Activated CD8-positive, alpha-beta memory T cell treated with anti-CD3 and anti-CD28 coated beads, Interleukin-2, amount 50 U/mL, for 4 hours (primary cell): ENCODE results near the gene DNAJC25.
"Not testable (repeated sequence)": the region's sequence is repeated elsewhere in the genome, so short reads cannot be mapped to it uniquely, and the experiment has no call there.

Experiments used
- DNase-seq: peaks from one replicate; pipeline ENCODE4 v3.0.0-alpha.2; 2020

Gene DNAJC25

GRCh38 chr9:111631214-111631971 is at the start of gene DNAJC25:
Gene DNAJC25, plus strand, starts transcription at chr9:111631334. Its CDS starts 74 bp downstream, at chr9:111631408.
- peak; percentile 94 for DNase-seq

- no peak for DNase-seq
Observed at GRCh38 chr9:111582888-111583287, 48.2 kb upstream of the DNAJC25 start.

GRCh38 chr9:111586378-111586777 is 44.8 kb upstream of the DNAJC25 start:
- no peak for DNase-seq

- no peak for DNase-seq
Observed at GRCh38 chr9:111588846-111589245, 42.3 kb upstream of the DNAJC25 start.

DNA sequence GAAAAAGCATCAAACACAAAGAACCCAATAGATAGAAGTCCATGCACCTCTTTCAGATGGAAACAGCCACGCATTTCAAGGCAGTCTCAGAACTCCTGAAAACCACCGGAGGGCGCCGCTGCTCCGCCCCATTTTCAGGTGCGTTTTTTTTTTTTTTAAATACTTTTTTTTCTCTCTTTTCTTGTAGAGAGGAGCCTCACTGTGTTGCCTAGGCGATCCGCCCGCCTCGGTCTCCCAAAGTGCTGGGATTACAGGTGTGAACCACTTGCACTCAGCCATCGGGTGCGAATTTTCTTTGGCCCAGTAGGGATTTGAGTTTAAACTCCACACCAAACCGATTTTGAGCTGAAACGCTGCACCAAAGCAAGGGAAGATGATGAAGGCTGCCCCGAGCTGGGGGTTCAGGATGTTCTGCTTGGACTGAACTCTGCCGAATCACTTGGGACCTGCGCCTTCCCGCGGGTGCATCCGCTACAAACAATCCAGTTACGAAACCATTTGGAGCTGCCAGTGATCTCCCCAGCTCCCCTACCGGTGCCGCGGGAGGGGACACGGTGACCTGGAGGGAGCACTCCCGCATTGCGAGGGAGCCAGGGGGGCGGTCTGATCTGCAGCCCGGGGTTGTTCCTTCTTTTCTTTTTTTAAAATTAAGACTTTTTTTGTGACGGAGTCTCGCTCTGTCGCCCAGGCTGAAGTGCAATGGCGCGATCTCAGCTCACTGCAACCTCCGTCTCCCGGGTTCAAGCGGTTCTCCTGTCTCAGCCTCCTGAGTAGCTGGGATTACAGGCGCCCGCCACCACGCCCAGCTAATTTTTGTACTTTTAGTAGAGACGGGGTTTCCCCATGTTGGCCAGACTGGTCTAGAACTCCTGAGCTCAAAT is 33.0 kb upstream of the DNAJC25 start:
- DNase-seq, result peak; percentile 63

GRCh38 chr9:111598733-111599091 is 32.4 kb upstream of the DNAJC25 start:
- no peak for DNase-seq

- peak; percentile 16 for DNase-seq
Observed at GRCh38 chr9:111599092-111599954, 31.8 kb upstream of the DNAJC25 start, which contains the start of gene PTGR1. Gene PTGR1, minus strand, starts transcription at chr9:111599647. Its CDS starts 2,225 bp downstream, at chr9:111597422.

- DNase-seq, result no peak
Observed at GRCh38 chr9:111599955-111600343, 31.2 kb upstream of the DNAJC25 start.

DNA sequence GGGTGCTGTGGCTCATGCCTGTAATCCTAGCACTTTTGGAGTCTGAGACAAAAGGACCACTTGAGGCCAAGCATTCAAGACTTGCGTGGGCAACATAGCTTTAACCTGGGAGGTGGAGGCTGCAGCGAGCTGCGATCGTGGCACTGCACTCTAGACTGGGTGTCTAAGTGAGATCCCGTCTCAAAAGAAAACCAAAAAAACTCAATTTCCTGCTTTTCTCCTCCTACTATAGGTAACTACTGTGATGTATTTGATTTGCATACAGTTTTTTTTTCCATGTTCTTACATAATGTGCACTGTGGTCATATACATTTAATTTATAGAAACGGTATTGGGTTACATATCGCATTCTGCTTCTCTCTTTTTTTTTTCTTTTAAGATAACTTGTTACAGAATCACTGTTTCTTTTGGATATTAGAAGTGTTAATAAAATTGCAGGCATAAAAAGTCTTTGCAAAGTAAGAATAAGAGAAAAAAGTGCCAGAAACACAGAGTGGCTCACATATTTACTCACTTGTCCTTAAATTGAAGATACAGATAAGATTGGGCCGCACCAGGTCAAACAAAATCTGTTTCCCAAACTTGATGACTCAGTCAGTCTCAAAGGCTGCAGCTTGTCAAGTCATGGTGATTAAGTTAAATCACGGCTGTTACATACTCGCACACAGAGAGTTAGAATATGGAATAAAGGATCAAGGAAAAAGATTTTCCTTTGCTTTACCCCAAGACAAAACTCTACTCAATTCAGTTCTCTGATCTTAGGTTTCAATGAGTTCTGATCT is 29.7 kb upstream of the DNAJC25 start:
- no peak for DNase-seq

GRCh38 chr9:111603041-111603440 is 28.1 kb upstream of the DNAJC25 start:
- DNase-seq, result no peak

- no peak for DNase-seq
Observed at GRCh38 chr9:111604054-111604615, 27.0 kb upstream of the DNAJC25 start.

GRCh38 chr9:111605041-111605559 is 26.0 kb upstream of the DNAJC25 start:
- DNase-seq, result no peak

GRCh38 chr9:111610149-111610548 is 21.0 kb upstream of the DNAJC25 start:
- DNase-seq, result no peak

- no peak for DNase-seq
Observed at GRCh38 chr9:111610845-111611244, 20.3 kb upstream of the DNAJC25 start.

DNA sequence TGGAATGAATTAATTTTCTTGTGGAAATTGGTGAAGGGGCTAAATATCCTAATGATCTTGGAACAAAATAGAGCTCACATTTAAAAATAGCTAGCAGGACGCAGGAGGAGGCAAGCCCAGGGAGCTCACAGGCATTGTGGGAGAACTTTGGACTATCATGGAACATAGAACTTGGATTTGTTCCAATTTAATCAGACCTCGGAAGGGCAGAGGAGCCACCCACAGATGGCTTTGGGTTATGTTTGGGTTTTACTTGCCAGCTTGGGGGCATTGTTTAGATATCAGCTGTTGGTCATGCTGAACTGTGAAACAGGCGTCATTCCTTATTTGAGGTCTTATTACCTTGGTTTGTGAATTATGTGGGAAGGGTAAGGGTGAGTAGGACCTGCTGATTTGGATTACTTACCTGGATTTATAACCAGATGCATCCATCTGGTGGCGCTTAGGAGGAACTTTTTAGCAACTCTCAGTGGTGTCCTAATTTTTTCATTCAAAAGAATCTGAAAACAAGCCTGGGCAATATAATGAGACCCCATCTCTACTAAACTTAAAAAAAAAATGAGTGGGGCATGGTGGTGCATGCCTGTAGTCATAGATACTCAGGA is 17.6 kb upstream of the DNAJC25 start:
- no peak for DNase-seq

GRCh38 chr9:111615928-111616327 is 15.2 kb upstream of the DNAJC25 start:
- DNase-seq, result no peak

DNA sequence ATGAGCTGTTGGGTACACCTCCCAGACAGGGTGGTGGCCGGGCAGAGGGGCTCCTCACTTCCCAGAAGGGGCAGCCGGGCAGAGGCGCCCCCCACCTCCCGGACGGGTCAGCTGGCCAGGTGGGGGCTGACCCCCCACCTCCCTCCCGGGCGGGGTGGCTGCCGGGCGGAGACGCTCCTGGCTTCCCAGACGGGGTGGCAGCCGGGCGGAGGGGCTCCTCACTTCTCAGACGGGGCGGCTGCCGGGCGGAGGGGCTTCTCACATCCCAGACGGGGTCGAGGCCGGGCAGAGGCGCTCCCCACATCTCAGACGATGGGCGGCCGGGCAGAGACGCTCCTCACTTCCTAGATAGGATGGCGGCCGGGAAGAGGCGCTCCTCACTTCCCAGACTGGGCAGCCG is 13.8 kb upstream of the DNAJC25 start:
- DNase-seq, result not testable (repeated sequence)

DNA sequence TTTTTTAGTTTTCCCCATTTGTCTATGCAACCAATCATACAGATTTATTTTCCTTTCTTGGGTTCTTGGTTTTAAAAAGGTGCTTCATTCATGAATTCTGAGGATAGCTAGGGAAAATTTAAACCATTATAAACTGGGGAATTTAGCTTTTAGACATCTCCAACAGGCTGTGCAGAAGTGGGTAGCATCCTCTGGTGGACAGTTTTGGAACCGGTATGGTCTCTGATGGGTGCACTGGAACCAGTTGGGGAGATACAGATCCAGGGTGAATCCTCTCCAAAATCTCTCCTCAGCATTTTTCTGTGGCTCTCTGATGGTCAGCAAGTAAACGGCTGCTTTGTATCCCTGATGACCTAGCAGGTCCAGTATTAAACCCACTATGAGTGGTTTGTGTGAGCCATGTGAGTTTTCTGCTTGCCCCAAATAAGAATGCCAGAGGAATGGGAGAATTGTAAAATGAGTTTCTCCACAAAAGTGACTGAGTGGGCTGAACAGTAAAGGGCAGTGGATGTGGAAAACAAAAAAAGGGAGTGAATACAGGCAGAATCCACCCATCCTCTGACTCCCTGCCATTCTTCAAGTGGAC is 9.1 kb upstream of the DNAJC25 start:
- DNase-seq, result no peak

DNA sequence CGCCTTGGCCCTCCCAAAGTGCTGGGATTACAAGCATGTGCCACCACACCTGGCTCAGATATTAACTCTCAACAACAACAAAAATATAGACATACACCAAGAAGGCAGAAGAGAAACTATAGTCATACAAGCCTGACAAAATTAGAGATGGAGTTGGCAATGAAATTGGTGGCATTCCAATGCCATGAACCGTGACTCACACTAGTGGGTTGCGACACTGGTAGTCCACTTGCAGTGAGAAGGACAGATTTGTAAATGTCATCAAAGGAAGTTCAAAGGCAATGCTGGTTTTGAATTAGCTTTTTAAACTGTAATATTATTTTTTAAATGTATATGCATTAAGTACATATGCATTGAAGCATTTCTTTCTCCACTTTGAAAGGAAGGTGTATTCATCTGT is 8.5 kb upstream of the DNAJC25 start:
- no peak for DNase-seq

DNA sequence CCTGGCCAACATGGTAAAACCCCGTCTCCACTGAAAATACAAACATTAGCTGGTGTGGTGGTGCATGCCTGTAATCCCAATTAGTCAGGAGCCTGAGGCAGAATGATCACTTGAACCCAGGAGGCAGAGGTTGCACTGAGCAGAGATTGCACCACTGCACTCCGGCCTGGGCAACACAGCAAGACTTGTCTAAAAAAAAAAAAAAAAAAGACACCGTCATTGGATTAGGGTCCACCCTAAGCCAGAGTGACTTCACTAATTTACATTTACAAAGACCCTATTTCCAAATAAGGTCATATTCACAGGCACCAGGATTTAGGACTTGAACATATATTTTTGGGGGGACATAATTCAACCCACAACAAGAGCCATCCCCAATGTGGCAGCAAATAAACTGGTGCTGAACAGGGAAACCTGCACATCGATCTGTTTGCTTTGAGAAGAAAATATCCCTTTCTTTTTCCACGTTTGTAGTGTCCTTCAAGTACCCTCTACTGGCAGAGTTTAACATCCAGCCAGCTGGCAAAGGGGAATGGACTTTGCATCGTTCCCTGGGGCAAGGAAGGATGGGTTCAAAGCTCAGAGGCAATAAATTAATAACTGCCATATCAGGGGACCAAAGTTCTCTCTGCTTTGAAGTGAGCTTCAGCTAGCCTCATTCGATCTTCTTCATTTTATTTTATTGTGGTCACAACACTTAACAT is 3.7 kb upstream of the DNAJC25 start:
- DNase-seq, result no peak
